Thoracic aorta (tissue), 2 donors: Measurements from ENCODE around the gene NEURL3. TPM values are rescaled to one million over a fixed set of nuclear protein-coding genes. Genes with fewer than 3 reads are reported as not detected.

Experiments used
- ATAC-seq: fragments of 150-250 bp; one replicate; pipeline ENCODE4 v1.8.0; 2017; ENCODE audit warnings: low read depth; ENCODE audit not compliant: insufficient number of reproducible peaks, low FRiP score
- DNase-seq: peaks from one replicate; pipeline ENCODE4 v3.0.0-alpha.2; 2020; ENCODE audit warnings: low spot score
- H3K27ac ChIP-seq, 2 donors: fragments of 200-600 bp; sonication (generic); 1 replicate in 1 of 2; 2 replicates in 1 of 2; pipeline ENCODE4 v1.5.1; 2016; ENCODE audit warnings: mild to moderate bottlenecking in 2 of 2, moderate library complexity in 2 of 2
- H3K27me3 ChIP-seq: fragments of 200-600 bp; sonication (generic); replicated peaks from 2 replicates; pipeline ENCODE4 v1.6.0; 2016; ENCODE audit warnings: mild to moderate bottlenecking; ENCODE audit not compliant: insufficient read depth
- H3K36me3 ChIP-seq: fragments of 200-600 bp; sonication (generic); one replicate; pipeline ENCODE4 v1.5.1; 2016
- H3K4me1 ChIP-seq, 2 donors: fragments of 200-600 bp; sonication (generic); 1 replicate in 1 of 2; 2 replicates in 1 of 2; pipeline versions ENCODE4 v1.5.1 to v1.6.0; 2016; ENCODE audit warnings: low read depth in 2 of 2, mild to moderate bottlenecking in 1 of 2; ENCODE audit not compliant: control insufficient read depth in 1 of 2
- H3K4me3 ChIP-seq: fragments of 200-600 bp; sonication (generic); 2 replicates; pipeline ENCODE4 v1.5.1; 2016; ENCODE audit warnings: mild to moderate bottlenecking
- H3K9me3 ChIP-seq: fragments of 200-600 bp; sonication (generic); 2 replicates; pipeline ENCODE4 v1.5.1; 2016
- CTCF ChIP-seq: fragments of 200-600 bp; sonication (generic); IDR thresholded peaks from one replicate; pipeline ENCODE4 v1.5.1; 2019; ENCODE audit warnings: antibody characterized with exemption
- total RNA-seq, 2 donors: library from RNA; depleted of rRNA; stranded (reverse); fragments of >200 nt; gene quantifications; one replicate each; pipeline versions ENCODE4 v1.1.0 to v1.2.3, GENCODE V29; 2016

NEURL3 gene
- total RNA-seq, 2 donors from 2014 or later, result not detected

GRCh38 chr2:96503637-96504243, 1.4 kb downstream of the NEURL3 start:
- no peaks in the 10 kb centered on the region for H3K27me3 ChIP-seq
- ATAC-seq (no peak), DNase-seq (no peak)

GRCh38 chr2:96502891-96503636, 2.1 kb downstream of the NEURL3 start:
- no peak for DNase-seq
- Histone ChIP-seq H3K4me3 (no peak overlapping the region), H3K36me3 (no peaks in the 10 kb centered on the region), H3K9me3 (no peaks in the 10 kb centered on the region), H3K27me3 (no peaks in the 10 kb centered on the region), H3K4me1 (peaks cover 3 to 12% of the 10 kb centered on the region in 2 donors), H3K27ac (no peak overlapping the region)
- no peak for TF ChIP-seq CTCF
- ATAC-seq, result no peak

More at GRCh38 chr2:96503637-96504243, 1.4 kb downstream of the NEURL3 start:
- no peak for TF ChIP-seq CTCF
- H3K4me3 ChIP-seq, result no peak overlapping the region
- peaks cover 8 to 19% of the 10 kb centered on the region in 2 donors for H3K4me1 ChIP-seq
- no peak overlapping the region for H3K27ac ChIP-seq
- no peaks in the 10 kb centered on the region for H3K9me3 ChIP-seq
- H3K36me3 ChIP-seq, result no peaks in the 10 kb centered on the region

GRCh38 chr2:96501886-96502810, 3.0 kb downstream of the NEURL3 start:
- no peak for ATAC-seq
- no peak for DNase-seq
- H3K36me3 ChIP-seq, result no peaks in the 10 kb centered on the region
- no peaks in the 10 kb centered on the region for H3K9me3 ChIP-seq
- no peak overlapping the region for H3K4me3 ChIP-seq
- H3K27me3 ChIP-seq, result no peaks in the 10 kb centered on the region
- H3K27ac ChIP-seq, result no peak overlapping the region
- peaks cover 0 to 7% of the 10 kb centered on the region in 2 donors for H3K4me1 ChIP-seq
- TF ChIP-seq CTCF, result no peak

- ATAC-seq (no peak), DNase-seq (no peak)
- H3K27ac ChIP-seq, result no peak overlapping the region
- no peak overlapping the region for H3K4me3 ChIP-seq
- no peak for TF ChIP-seq CTCF
- H3K9me3 ChIP-seq, result no peaks in the 10 kb centered on the region
- no peaks in the 10 kb centered on the region for H3K36me3 ChIP-seq
- H3K27me3 ChIP-seq, result no peaks in the 10 kb centered on the region
- peaks cover 0 to 7% of the 10 kb centered on the region in 2 donors for H3K4me1 ChIP-seq
Measured at GRCh38 chr2:96501471-96501874, 3.7 kb downstream of the NEURL3 start.
